ENCODE data around the gene AIP.
A peak's percentile ranks its signal among the peaks of the same experiment; 100 is the strongest.

AIP gene

GRCh38 chr11:67468759-67469507 lies 13.9 kb upstream of the AIP start, which contains the start of gene TMEM134 (continued):
- TF ChIP-seq BCL6B (tag by site-specific recombination; IDR thresholded peaks at IDR 0.05): no peak
- TF ChIP-seq ZNF138 (tag by site-specific recombination; IDR thresholded peaks at IDR 0.05; ENCODE audit: borderline replicate concordance): no peak
- TF ChIP-seq AEBP2 (tag by site-specific recombination; IDR thresholded peaks at IDR 0.05; ENCODE audit: borderline replicate concordance): no peak
- no peak for TF ChIP-seq EGR2 (tag by site-specific recombination; IDR thresholded peaks at IDR 0.05; ENCODE audit: low read depth)
- TF ChIP-seq ZNF223 (tag by site-specific recombination; IDR thresholded peaks at IDR 0.05): no peak
- no peak for TF ChIP-seq ZNF768 (tag by site-specific recombination; IDR thresholded peaks at IDR 0.05)
- TF ChIP-seq ZSCAN23 (tag by site-specific recombination; IDR thresholded peaks at IDR 0.05): no peak
- no peak for TF ChIP-seq ZNF114 (tag by site-specific recombination; IDR thresholded peaks at IDR 0.05)
- no peak for TF ChIP-seq ZIC2 (tag by site-specific recombination; IDR thresholded peaks at IDR 0.05)
- TF ChIP-seq ZSCAN4 (tag by site-specific recombination; IDR thresholded peaks at IDR 0.05): no peak
- no peak for TF ChIP-seq ZNF10 (tag by site-specific recombination; IDR thresholded peaks at IDR 0.05)
- peak; percentile 84 for TF ChIP-seq SP2 (tag by site-specific recombination; IDR thresholded peaks at IDR 0.05)
- TF ChIP-seq YY2 (tag by site-specific recombination; IDR thresholded peaks at IDR 0.05): 0 out of 2 replicates have a peak, but pooled peaks have one; percentile 40
- TF ChIP-seq ZNF404 (tag by site-specific recombination; IDR thresholded peaks at IDR 0.05): no peak
- no peak for TF ChIP-seq ZNF837 (tag by site-specific recombination; IDR thresholded peaks at IDR 0.05)
- TF ChIP-seq ZNF558 (tag by site-specific recombination; IDR thresholded peaks at IDR 0.05): no peak
- no peak for TF ChIP-seq ZNF645 (tag by site-specific recombination; IDR thresholded peaks at IDR 0.05)
- no peak for TF ChIP-seq ZNF658 (tag by site-specific recombination; IDR thresholded peaks at IDR 0.05)
- no peak for TF ChIP-seq ZNF670 (tag by site-specific recombination; IDR thresholded peaks at IDR 0.05; ENCODE audit: low read depth)
- TF ChIP-seq ZNF175 (tag by site-specific recombination; IDR thresholded peaks at IDR 0.05): no peak
- TF ChIP-seq ZNF274 (IDR thresholded peaks at IDR 0.05; ENCODE audit: low read length): no peak
- TF ChIP-seq ZNF274 (tag by site-specific recombination; IDR thresholded peaks at IDR 0.05; ENCODE audit: borderline replicate concordance): no peak
- TF ChIP-seq ZBTB11 (tag by site-specific recombination; conservative IDR thresholded peaks at IDR 0.05; ENCODE audit: low read depth): no peak
- TF ChIP-seq ZNF626 (tag by site-specific recombination; IDR thresholded peaks at IDR 0.05): no peak
- no peak for TF ChIP-seq ZNF585B (tag by site-specific recombination; IDR thresholded peaks at IDR 0.05)
- TF ChIP-seq ZNF280D (tag by site-specific recombination; IDR thresholded peaks at IDR 0.05): no peak
- no peak for TF ChIP-seq ZNF292 (tag by site-specific recombination; IDR thresholded peaks at IDR 0.05; ENCODE audit: borderline replicate concordance, low read depth)
- no peak for TF ChIP-seq ZNF521 (tag by site-specific recombination; IDR thresholded peaks at IDR 0.05)
- peak; percentile 49; the same call in 1 of the 2 replicates for TF ChIP-seq ZBTB48 (tag by site-specific recombination; IDR thresholded peaks at IDR 0.05)

Measured in HEK293 (cell line).